Activated CD8-positive, alpha-beta memory T cell treated with anti-CD3 and anti-CD28 coated beads for 1 hour (primary cell): ENCODE data around the gene KCND1.

Source experiments
- DNase-seq, 2 donors: peaks; one replicate each; pipeline ENCODE4 v3.0.0-alpha.2; 2020; ENCODE audit warnings: low read depth in 1 of 2; ENCODE audit errors: extremely low read depth in 1 of 2

KCND1 gene

GRCh38 chrX:48914593-48915493 lies 56.8 kb downstream of the KCND1 start:
- no peak for DNase-seq

GRCh38 chrX:48913605-48914366 lies 57.9 kb downstream of the KCND1 start:
- DNase-seq: no peak

- DNase-seq: peak; percentile 67 to 80
Measured at GRCh38 chrX:48911412-48912182, 60.0 kb downstream of the KCND1 start, which contains the start of gene SLC35A2. TSS of gene SLC35A2 (minus strand) at chrX:48911646. CDS start at chrX:48911636, 10 bp downstream.
